ENCODE data around the gene NGEF.

- TF ChIP-seq, protein P1, sequence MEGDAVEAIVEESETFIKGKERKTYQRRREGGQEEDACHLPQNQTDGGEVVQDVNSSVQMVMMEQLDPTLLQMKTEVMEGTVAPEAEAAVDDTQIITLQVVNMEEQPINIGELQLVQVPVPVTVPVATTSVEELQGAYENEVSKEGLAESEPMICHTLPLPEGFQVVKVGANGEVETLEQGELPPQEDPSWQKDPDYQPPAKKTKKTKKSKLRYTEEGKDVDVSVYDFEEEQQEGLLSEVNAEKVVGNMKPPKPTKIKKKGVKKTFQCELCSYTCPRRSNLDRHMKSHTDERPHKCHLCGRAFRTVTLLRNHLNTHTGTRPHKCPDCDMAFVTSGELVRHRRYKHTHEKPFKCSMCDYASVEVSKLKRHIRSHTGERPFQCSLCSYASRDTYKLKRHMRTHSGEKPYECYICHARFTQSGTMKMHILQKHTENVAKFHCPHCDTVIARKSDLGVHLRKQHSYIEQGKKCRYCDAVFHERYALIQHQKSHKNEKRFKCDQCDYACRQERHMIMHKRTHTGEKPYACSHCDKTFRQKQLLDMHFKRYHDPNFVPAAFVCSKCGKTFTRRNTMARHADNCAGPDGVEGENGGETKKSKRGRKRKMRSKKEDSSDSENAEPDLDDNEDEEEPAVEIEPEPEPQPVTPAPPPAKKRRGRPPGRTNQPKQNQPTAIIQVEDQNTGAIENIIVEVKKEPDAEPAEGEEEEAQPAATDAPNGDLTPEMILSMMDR (IDR thresholded peaks at IDR 0.05; ENCODE audit: insufficient read depth, low read depth, low read length) = no peak
- no peak for TF ChIP-seq EZH2 (IDR thresholded peaks at IDR 0.05; ENCODE audit: insufficient read depth, low read length)
Observed at GRCh38 chr2:233005096-233005495, 8.0 kb downstream of the NGEF start.
